ENCODE results near the gene CACNG1. TPM values are rescaled to one million over a fixed set of nuclear protein-coding genes. Genes with fewer than 3 reads are reported as not detected.

The CACNG1 gene
- total and polyA plus RNA-seq, 2 of the 4 experiments (the other 2 are of a cell fraction): not detected

GRCh38 chr17:67076290-67076689 is 31.9 kb downstream of the CACNG1 start:
- H2BK20ac ChIP-seq (ENCODE audit: low read depth, low read length): no peak overlapping the region
- no peak overlapping the region for H3K14ac ChIP-seq (replicated peaks; ENCODE audit: low read depth, low read length)
- H3K36me3 ChIP-seq (ENCODE audit: control insufficient read depth, insufficient read depth, low read length): peaks cover 11% of the 10 kb centered on the region
- in situ Hi-C loops (cut with MboI; ENCODE audit: low sequenced_read_pairs): no loop called here
- intact Hi-C loops (cut with micrococcal nuclease): no loop called here
- no peak overlapping the region for H2AK5ac ChIP-seq (ENCODE audit: low read depth, low read length)
- H3K4me2 ChIP-seq (ENCODE audit: low read depth, low read length): no peak overlapping the region
- H3K79me1 ChIP-seq (ENCODE audit: low read depth in 1 of 2, low read length in 2 of 2): peaks cover 2 to 6% of the 10 kb centered on the region in 2 experiments; a peak in 2 of 4 replicates
- no peaks in the 10 kb centered on the region for H3K4me1 ChIP-seq (ENCODE audit: control insufficient read depth, insufficient read depth, low read length)
- H2AFZ ChIP-seq (replicated peaks; ENCODE audit: low read length, poor library complexity): no peak overlapping the region
- no peak overlapping the region for H4K8ac ChIP-seq (ENCODE audit: low read depth in 2 of 2, low read length in 2 of 2)
- no peak overlapping the region for H3K4me3 ChIP-seq (ENCODE audit: insufficient read depth, low read depth, low read length)
- H4K91ac ChIP-seq (ENCODE audit: insufficient read depth, low read depth, low read length): no peak overlapping the region
- no peak overlapping the region for H2BK15ac ChIP-seq (ENCODE audit: low read depth, low read length)
- no peak overlapping the region for H3K9ac ChIP-seq (ENCODE audit: low read depth, low read length)
- H3K27me3 ChIP-seq (ENCODE audit: control insufficient read depth, insufficient read depth, low read length): no peaks in the 10 kb centered on the region
- H3K56ac ChIP-seq (ENCODE audit: extremely low read depth, insufficient read depth, low read length): no peak overlapping the region
- no peak overlapping the region for H4K5ac ChIP-seq (ENCODE audit: low read depth, low read length)
- ChIA-PET CTCF (no interaction called here), POLR2A (ENCODE audit: unreplicated experiment) (no interaction called here)
- no peak overlapping the region for H3K18ac ChIP-seq (ENCODE audit: low read depth, low read length)
- TF ChIP-seq POLR2A (IDR thresholded peaks at IDR 0.05; ENCODE audit: low read depth, low read length): no peak
- TF ChIP-seq MXI1 (IDR thresholded peaks at IDR 0.05; ENCODE audit: borderline replicate concordance, low read depth, low read length): no peak
- no peak for TF ChIP-seq MAFK (IDR thresholded peaks at IDR 0.05; ENCODE audit: low read depth, low read length)
- TF ChIP-seq USF2 (IDR thresholded peaks at IDR 0.05; ENCODE audit: low read depth, low read length): no peak
- TF ChIP-seq RAD21 (IDR thresholded peaks at IDR 0.05; ENCODE audit: low read length): no peak
- no peak for TF ChIP-seq CEBPB (IDR thresholded peaks at IDR 0.05; ENCODE audit: low read depth, low read length)
- H3K4ac ChIP-seq (ENCODE audit: low read depth, low read length): no peak overlapping the region
- DNase-seq: no peak
- H3K23ac ChIP-seq (ENCODE audit: low read depth, low read length): no peak overlapping the region
- peaks cover 4% of the 10 kb centered on the region; the same call in 1 of the 2 replicates for H3K9me1 ChIP-seq (ENCODE audit: insufficient read depth, low read length)
- BruUV-seq (replicated peaks): TSS peak; percentile 4
- H2AK9ac ChIP-seq (replicated peaks; ENCODE audit: low read depth, low read length, poor library complexity): no peak overlapping the region
- dilution Hi-C loops (cut with HindIII; ENCODE audit: low sequenced_read_pairs, unreplicated experiment): no loop called here
- no peak overlapping the region for H2BK120ac ChIP-seq (ENCODE audit: low read depth, low read length)
- no peaks in the 10 kb centered on the region for H3K9me3 ChIP-seq (ENCODE audit: control insufficient read depth, insufficient read depth, low read length)
- no peak overlapping the region for H3K27ac ChIP-seq (ENCODE audit: insufficient read depth, low read length)
- no CpG with 5 or more reads among the region's 7 CpGs for WGBS, 2 experiments (ENCODE audit: extremely low coverage in 2 of 2, insufficient read length in 1 of 2)
- H4K20me1 ChIP-seq (ENCODE audit: insufficient read depth, low read length): no peaks in the 10 kb centered on the region; the same call in 1 of the 2 replicates
- H2BK5ac ChIP-seq (ENCODE audit: low read depth, low read length, poor library complexity, severe bottlenecking): no peak overlapping the region
- ATAC-seq (ENCODE audit: low read depth): no peak

Data from IMR-90 (cell line).